Adrenal gland (tissue), 5 donors: ENCODE results near the gene TRIM14.

Experiments
- POLR2A ChIP-seq, 2 donors: fragments of 450-650 bp; IDR thresholded peaks; one replicate each; pipeline ENCODE4 v1.6.1; 2017; ENCODE audit warnings: antibody characterized with exemption in 2 of 2, mild to moderate bottlenecking in 2 of 2, moderate library complexity in 1 of 2
- TF ChIP-seq, protein P1 (sequence below), 6 experiments: fragments of 450-650 bp in 4 of 6; fragments of 200-600 bp in 2 of 6; sonication (generic) in 1 of 6; IDR thresholded peaks; 1 replicate in 5 of 6; 2 replicates in 1 of 6; pipeline versions ENCODE4 v1.5.1 to v1.8.0; 2016 to 2021; ENCODE audit warnings: antibody characterized with exemption in 6 of 6, mild to moderate bottlenecking in 2 of 6, moderate library complexity in 1 of 6
- donor health status: DM: no; HTN: no; CAD: no.

GRCh38 chr9:98150164-98150563 is 31.1 kb upstream of the TRIM14 start:
- TF ChIP-seq POLR2A (IDR thresholded peaks at IDR 0.05) = no peak
- TF ChIP-seq, protein P1, sequence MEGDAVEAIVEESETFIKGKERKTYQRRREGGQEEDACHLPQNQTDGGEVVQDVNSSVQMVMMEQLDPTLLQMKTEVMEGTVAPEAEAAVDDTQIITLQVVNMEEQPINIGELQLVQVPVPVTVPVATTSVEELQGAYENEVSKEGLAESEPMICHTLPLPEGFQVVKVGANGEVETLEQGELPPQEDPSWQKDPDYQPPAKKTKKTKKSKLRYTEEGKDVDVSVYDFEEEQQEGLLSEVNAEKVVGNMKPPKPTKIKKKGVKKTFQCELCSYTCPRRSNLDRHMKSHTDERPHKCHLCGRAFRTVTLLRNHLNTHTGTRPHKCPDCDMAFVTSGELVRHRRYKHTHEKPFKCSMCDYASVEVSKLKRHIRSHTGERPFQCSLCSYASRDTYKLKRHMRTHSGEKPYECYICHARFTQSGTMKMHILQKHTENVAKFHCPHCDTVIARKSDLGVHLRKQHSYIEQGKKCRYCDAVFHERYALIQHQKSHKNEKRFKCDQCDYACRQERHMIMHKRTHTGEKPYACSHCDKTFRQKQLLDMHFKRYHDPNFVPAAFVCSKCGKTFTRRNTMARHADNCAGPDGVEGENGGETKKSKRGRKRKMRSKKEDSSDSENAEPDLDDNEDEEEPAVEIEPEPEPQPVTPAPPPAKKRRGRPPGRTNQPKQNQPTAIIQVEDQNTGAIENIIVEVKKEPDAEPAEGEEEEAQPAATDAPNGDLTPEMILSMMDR (IDR thresholded peaks at IDR 0.05) = no peak
